Body of pancreas (tissue), 4 donors: ENCODE data around the gene LRRC23. TPM values are rescaled to one million over a fixed set of nuclear protein-coding genes. Genes with fewer than 3 reads are reported as not detected.

Experiments
- ATAC-seq: fragments of 150-250 bp; one replicate; pipeline ENCODE4 v1.9.1; 2016
- DNase-seq, 4 donors: peaks; one replicate each; pipeline ENCODE4 v3.0.0-alpha.2; 2019
- H3K27ac ChIP-seq, 4 donors: fragments of 200-600 bp; sonication (generic); 1 replicate in 3 of 4; 2 replicates in 1 of 4; pipeline versions ENCODE4 v1.5.1 to v1.6.1; 2016 to 2019; ENCODE audit warnings: mild to moderate bottlenecking in 1 of 4, mixed read lengths in 1 of 4, moderate library complexity in 1 of 4
- H3K27me3 ChIP-seq, 2 donors: fragments of 200-600 bp; sonication (generic); one replicate each; pipeline ENCODE4 v1.6.0; 2016; ENCODE audit warnings: mild to moderate bottlenecking in 1 of 2
- H3K36me3 ChIP-seq, 2 donors: fragments of 200-600 bp; sonication (generic); replicated peaks in 1 of 2; 2 replicates each; pipeline ENCODE4 v1.5.1; 2016; ENCODE audit warnings: low read depth in 2 of 2; ENCODE audit not compliant: insufficient read depth in 1 of 2
- H3K4me1 ChIP-seq: fragments of 200-600 bp; sonication (generic); one replicate; pipeline ENCODE4 v1.6.0; 2016
- H3K4me3 ChIP-seq, 2 donors: fragments of 200-600 bp; sonication (generic); 1 replicate in 1 of 2; 2 replicates in 1 of 2; pipeline ENCODE4 v1.5.1; 2016 to 2019
- H3K9me3 ChIP-seq, 3 donors: fragments of 200-600 bp; sonication (generic); 1 replicate in 2 of 3; 2 replicates in 1 of 3; pipeline ENCODE4 v1.5.1; 2016
- POLR2A ChIP-seq, 3 donors: fragments of 450-650 bp; IDR thresholded peaks; one replicate each; pipeline ENCODE4 v1.6.1; 2016; ENCODE audit warnings: antibody characterized with exemption in 3 of 3, mild to moderate bottlenecking in 2 of 3
- WGBS, 2 donors: methylation state at CpG; one replicate each; pipeline ENCODE4 v1.1.5; 2017; 5-methylcytosine and 5-hydroxymethylcytosine counted together
- intact Hi-C: fragments of 100-400 bp; cut with DNase I; formaldehyde crosslinking; loops from one replicate; pipeline ENCODE4 v1.15.1; 2023
- total RNA-seq, 2 donors: library from RNA; depleted of rRNA; stranded (reverse); fragments of >200 nt; gene quantifications; one replicate each; pipeline ENCODE4 v1.1.0, GENCODE V29; 2016
- TF ChIP-seq, protein P1 (sequence below), 7 experiments: fragments of 450-650 bp in 4 of 7; fragments of 200-600 bp in 3 of 7; sonication (generic) in 3 of 7; IDR thresholded peaks; one replicate each; pipeline ENCODE4 v1.5.1; 2016 to 2019; ENCODE audit warnings: antibody characterized with exemption in 7 of 7

Gene LRRC23
- total RNA-seq, 2 donors from 2014 or later, result 7.0 to 21.1 TPM

DNA sequence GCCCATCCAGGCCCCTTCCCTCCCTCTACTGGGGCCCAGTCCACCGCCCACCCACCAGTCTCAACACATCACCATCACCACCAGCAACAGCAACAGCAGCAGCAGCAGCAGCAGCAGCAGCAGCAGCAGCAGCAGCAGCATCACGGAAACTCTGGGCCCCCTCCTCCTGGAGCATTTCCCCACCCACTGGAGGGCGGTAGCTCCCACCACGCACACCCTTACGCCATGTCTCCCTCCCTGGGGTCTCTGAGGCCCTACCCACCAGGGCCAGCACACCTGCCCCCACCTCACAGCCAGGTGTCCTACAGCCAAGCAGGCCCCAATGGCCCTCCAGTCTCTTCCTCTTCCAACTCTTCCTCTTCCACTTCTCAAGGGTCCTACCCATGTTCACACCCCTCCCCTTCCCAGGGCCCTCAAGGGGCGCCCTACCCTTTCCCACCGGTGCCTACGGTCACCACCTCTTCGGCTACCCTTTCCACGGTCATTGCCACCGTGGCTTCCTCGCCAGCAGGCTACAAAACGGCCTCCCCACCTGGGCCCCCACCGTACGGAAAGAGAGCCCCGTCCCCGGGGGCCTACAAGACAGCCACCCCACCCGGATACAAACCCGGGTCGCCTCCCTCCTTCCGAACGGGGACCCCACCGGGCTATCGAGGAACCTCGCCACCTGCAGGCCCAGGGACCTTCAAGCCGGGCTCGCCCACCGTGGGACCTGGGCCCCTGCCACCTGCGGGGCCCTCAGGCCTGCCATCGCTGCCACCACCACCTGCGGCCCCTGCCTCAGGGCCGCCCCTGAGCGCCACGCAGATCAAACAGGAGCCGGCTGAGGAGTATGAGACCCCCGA is 32.2 kb downstream of the LRRC23 start:
- H3K27ac ChIP-seq, result peak overlapping the region; percentile 83 to 96 (median 86)
- TF ChIP-seq, protein P1, sequence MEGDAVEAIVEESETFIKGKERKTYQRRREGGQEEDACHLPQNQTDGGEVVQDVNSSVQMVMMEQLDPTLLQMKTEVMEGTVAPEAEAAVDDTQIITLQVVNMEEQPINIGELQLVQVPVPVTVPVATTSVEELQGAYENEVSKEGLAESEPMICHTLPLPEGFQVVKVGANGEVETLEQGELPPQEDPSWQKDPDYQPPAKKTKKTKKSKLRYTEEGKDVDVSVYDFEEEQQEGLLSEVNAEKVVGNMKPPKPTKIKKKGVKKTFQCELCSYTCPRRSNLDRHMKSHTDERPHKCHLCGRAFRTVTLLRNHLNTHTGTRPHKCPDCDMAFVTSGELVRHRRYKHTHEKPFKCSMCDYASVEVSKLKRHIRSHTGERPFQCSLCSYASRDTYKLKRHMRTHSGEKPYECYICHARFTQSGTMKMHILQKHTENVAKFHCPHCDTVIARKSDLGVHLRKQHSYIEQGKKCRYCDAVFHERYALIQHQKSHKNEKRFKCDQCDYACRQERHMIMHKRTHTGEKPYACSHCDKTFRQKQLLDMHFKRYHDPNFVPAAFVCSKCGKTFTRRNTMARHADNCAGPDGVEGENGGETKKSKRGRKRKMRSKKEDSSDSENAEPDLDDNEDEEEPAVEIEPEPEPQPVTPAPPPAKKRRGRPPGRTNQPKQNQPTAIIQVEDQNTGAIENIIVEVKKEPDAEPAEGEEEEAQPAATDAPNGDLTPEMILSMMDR (IDR thresholded peaks at IDR 0.05), result no peak
- no peak for TF ChIP-seq POLR2A (IDR thresholded peaks at IDR 0.05)
- 17 to 57% methylated on average over 12 to 36 of the region's 36 CpGs for WGBS, 2 donors
- H3K4me3 ChIP-seq, result peak overlapping the region; percentile 33 to 50
- no peaks in the 10 kb centered on the region for H3K27me3 ChIP-seq
- DNase-seq (no peak), ATAC-seq (peak; percentile 1)
- H3K36me3 ChIP-seq, result no peaks in the 10 kb centered on the region
- peaks cover 32% of the 10 kb centered on the region for H3K4me1 ChIP-seq
- no peaks in the 10 kb centered on the region for H3K9me3 ChIP-seq
- intact Hi-C loops, result no loop called here

- Histone ChIP-seq H3K9me3 (no peaks in the 10 kb centered on the region), H3K27ac (peak overlapping the region; percentile 83 to 96 (median 86)), H3K4me3 (peak overlapping the region; percentile 33 to 50), H3K27me3 (no peaks in the 10 kb centered on the region), H3K4me1 (peaks cover 32% of the 10 kb centered on the region), H3K36me3 (no peaks in the 10 kb centered on the region)
- DNase-seq, result peak; percentile 95 to 96 (median 95)
- TF ChIP-seq POLR2A (IDR thresholded peaks at IDR 0.05), result peak; percentile 84 to 91 (median 89)
- TF ChIP-seq, protein P1 (IDR thresholded peaks at IDR 0.05), result peak; percentile 92 to 99 (median 98)
- intact Hi-C loops, result no loop called here
- ATAC-seq, result peak; percentile 96
- 0% methylated on average over 17 to 80 of the region's 80 CpGs for WGBS, 2 donors
These were observed 33.1 kb downstream of the LRRC23 start for GRCh38 chr12:6937481-6938352.

GRCh38 chr12:6938353-6939190 is 34.0 kb downstream of the LRRC23 start:
- H3K36me3 ChIP-seq, result no peaks in the 10 kb centered on the region
- intact Hi-C loops, result no loop called here
- DNase-seq (peak in 1 of 4 donors; percentile 43), ATAC-seq (no peak)
- H3K4me3 ChIP-seq, result no peak overlapping the region
- 71 to 74% methylated on average over 13 to 31 of the region's 32 CpGs for WGBS, 2 donors
- TF ChIP-seq, protein P1 (IDR thresholded peaks at IDR 0.05), result no peak
- TF ChIP-seq POLR2A (IDR thresholded peaks at IDR 0.05), result no peak
- no peaks in the 10 kb centered on the region for H3K27me3 ChIP-seq
- peak overlapping the region; percentile 83 to 96 (median 86) for H3K27ac ChIP-seq
- peaks cover 38% of the 10 kb centered on the region for H3K4me1 ChIP-seq
- no peaks in the 10 kb centered on the region for H3K9me3 ChIP-seq

- Histone ChIP-seq H3K4me1 (peaks cover 38% of the 10 kb centered on the region), H3K27me3 (no peaks in the 10 kb centered on the region)
These were observed 34.5 kb downstream of the LRRC23 start for GRCh38 chr12:6939191-6939540.

More at GRCh38 chr12:6939191-6939540, 34.5 kb downstream of the LRRC23 start:
- DNase-seq, result no peak
- ATAC-seq, result no peak
- H3K27ac ChIP-seq, result no peak overlapping the region
- no peaks in the 10 kb centered on the region for H3K36me3 ChIP-seq
- 56% methylated on average over 2 of the region's 2 CpGs for WGBS, 2 donors
- intact Hi-C loops, result no loop called here
- no peak overlapping the region for H3K4me3 ChIP-seq
- H3K9me3 ChIP-seq, result no peaks in the 10 kb centered on the region
- TF ChIP-seq, protein P1 (IDR thresholded peaks at IDR 0.05), result no peak
- no peak for TF ChIP-seq POLR2A (IDR thresholded peaks at IDR 0.05)
